HS-27A (cell line): Measurements from ENCODE around the gene DEDD2.
A peak's percentile ranks its signal among the peaks of the same experiment; 100 is the strongest.

Source experiments
- DNase-seq: peaks from one replicate; pipeline ENCODE4 v3.0.0-alpha.2; 2012; ENCODE audit warnings: low read depth, missing footprints

DEDD2 gene

GRCh38 chr19:42228641-42229040, 11.2 kb upstream of the DEDD2 start:
- DNase-seq = no peak

GRCh38 chr19:42226886-42227285, 9.4 kb upstream of the DEDD2 start:
- DNase-seq = no peak

- DNase-seq = no peak
These were observed 8.3 kb upstream of the DEDD2 start for GRCh38 chr19:42225718-42226292.

GRCh38 chr19:42224940-42225717, 7.7 kb upstream of the DEDD2 start:
- no peak for DNase-seq

GRCh38 chr19:42220751-42221097, 3.2 kb upstream of the DEDD2 start:
- DNase-seq = no peak

- DNase-seq = peak; percentile 100
These were observed 2.6 kb upstream of the DEDD2 start, which contains the start of gene ZNF526 for GRCh38 chr19:42219812-42220750. TSS of gene ZNF526 (plus strand) at chr19:42220312. CDS start at chr19:42224404, 4,092 bp downstream.

- DNase-seq = no peak
These were observed 591 bp downstream of the DEDD2 start for GRCh38 chr19:42216653-42217519.

GRCh38 chr19:42214810-42215485, 2.5 kb downstream of the DEDD2 start:
- no peak for DNase-seq

- DNase-seq = no peak
These were observed 4.6 kb downstream of the DEDD2 start for GRCh38 chr19:42212886-42213285.

- no peak for DNase-seq
These were observed 8.9 kb downstream of the DEDD2 start for GRCh38 chr19:42208612-42209011.

GRCh38 chr19:42207767-42208271, 9.7 kb downstream of the DEDD2 start:
- peak; percentile 94 for DNase-seq

- DNase-seq = peak; percentile 76
These were observed 10.4 kb downstream of the DEDD2 start for GRCh38 chr19:42206871-42207755.

GRCh38 chr19:42204664-42205063, 12.8 kb downstream of the DEDD2 start:
- DNase-seq = no peak

- no peak for DNase-seq
These were observed 13.8 kb downstream of the DEDD2 start for GRCh38 chr19:42203700-42204099.

- DNase-seq = no peak
These were observed 15.1 kb downstream of the DEDD2 start for GRCh38 chr19:42202290-42202880.

GRCh38 chr19:42201489-42202289, 15.8 kb downstream of the DEDD2 start:
- no peak for DNase-seq

- no peak for DNase-seq
These were observed 17.3 kb downstream of the DEDD2 start for GRCh38 chr19:42200116-42200715.

- DNase-seq = no peak
These were observed 17.9 kb downstream of the DEDD2 start for GRCh38 chr19:42199440-42200115.
